ENCODE results near the gene SLC16A10. TPM values are rescaled to one million over a fixed set of nuclear protein-coding genes. Genes with fewer than 3 reads are reported as not detected.

Gene SLC16A10
- total RNA-seq, 2 donors from 2014 or later, result 8.7 to 13.8 TPM

DNA sequence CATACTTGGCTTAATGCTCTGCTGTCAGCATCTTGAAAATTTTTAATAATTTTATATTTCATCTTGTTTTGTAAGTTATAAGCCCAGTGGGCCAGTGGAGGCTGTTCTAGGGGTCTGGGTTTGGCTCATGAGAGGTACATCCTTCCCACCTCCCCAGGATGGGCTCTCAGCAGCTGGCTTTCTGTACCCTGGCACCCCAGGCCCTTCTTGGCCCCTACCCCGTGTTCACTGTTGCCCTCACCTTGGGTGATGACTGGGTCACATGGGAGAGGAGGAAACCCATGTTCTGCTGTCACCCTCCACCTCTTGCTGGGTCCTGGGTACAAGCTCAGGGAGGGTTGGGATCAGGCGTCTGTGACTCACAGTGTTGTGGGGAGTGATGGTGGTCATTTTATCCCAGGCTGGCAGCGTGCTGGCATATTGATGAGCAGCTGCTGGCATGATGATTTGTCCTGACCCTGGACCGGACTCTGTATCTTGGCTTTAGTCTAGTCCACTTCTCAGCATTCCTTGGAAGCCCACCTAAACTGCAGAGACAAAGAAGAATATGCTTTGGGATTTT is 34.6 kb downstream of the SLC16A10 start:
- Mint-ChIP-seq H3K27me3 (ENCODE audit: insufficient read depth) (no peaks in the 10 kb centered on the region), H3K27ac (no peak overlapping the region), H3K4me1 (peaks cover 7% of the 10 kb centered on the region), H3K9me3 (no peaks in the 10 kb centered on the region), H3K36me3 (ENCODE audit: low read depth) (no peaks in the 10 kb centered on the region), H3K4me3 (no peak overlapping the region)
- H3K9ac ChIP-seq (ENCODE audit: extremely low read depth, low read length, poor library complexity, severe bottlenecking), result no peak overlapping the region
- no peak overlapping the region for H3K27ac ChIP-seq (ENCODE audit: low read depth, low read length)
- H3K9me3 ChIP-seq (ENCODE audit: control insufficient read depth, low read length), result no peaks in the 10 kb centered on the region
- no peak for DNase-seq
- 92 to 93% methylated on average over 3 to 4 of the region's 4 CpGs for WGBS, 2 experiments (ENCODE audit: insufficient coverage in 1 of 2, insufficient read length in 1 of 2)
- no peak for TF ChIP-seq CTCF (conservative IDR thresholded peaks at IDR 0.05)
- no peaks in the 10 kb centered on the region for H3K36me3 ChIP-seq (ENCODE audit: control insufficient read depth, insufficient read depth, low read length)
- H3K4me3 ChIP-seq (ENCODE audit: low read length), result no peak overlapping the region
- no peaks in the 10 kb centered on the region for H3K27me3 ChIP-seq (ENCODE audit: control insufficient read depth, insufficient read depth, low read length, poor library complexity, severe bottlenecking)
- H3K4me1 ChIP-seq (ENCODE audit: control insufficient read depth, insufficient read depth, low read length), result peaks cover 7% of the 10 kb centered on the region

DNA sequence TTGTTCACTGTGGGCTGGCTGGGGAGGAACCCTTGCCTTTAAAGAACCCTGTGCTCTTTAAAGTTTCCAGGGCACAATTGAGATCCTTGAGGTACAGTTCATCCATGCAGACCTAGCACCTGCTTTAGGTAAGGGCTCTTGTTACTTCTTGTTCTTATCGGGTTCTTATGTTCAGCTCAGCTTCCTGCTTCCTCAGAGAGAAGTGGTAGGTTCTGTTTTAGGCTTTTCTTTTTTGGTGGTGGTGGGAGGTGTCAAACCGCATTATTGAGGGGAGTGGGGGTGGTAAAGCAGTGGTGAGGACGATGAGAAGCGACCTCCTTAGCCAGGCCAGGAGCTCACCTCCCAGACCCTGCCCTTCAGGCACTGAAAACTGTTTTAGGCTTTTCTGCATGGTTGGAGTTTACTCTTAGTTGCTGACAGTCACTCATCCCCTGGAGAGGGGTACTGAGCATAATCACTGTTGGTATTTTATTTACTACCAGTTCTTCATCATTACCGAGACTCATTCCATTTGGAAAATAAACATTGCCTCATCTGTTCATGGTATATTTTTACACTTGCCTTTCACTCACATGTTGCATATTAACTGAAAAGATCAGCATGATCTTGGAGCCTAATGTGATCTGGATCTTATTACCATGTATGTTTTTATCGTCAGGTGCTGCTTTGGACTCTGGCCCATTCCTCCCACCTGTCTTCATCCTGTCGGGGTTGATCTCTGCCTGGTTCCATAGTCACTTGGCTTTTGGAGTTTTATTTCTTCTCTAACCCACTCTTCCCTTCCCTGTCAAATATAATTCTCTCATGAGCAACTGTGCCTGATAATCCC is 35.4 kb downstream of the SLC16A10 start:
- 93 to 94% methylated on average over 2 to 7 of the region's 7 CpGs for WGBS, 2 experiments (ENCODE audit: insufficient coverage in 1 of 2, insufficient read length in 1 of 2)
- Histone ChIP-seq H3K9me3 (ENCODE audit: control insufficient read depth, low read length) (no peaks in the 10 kb centered on the region), H3K27ac (ENCODE audit: low read depth, low read length) (no peak overlapping the region), H3K4me1 (ENCODE audit: control insufficient read depth, insufficient read depth, low read length) (peaks cover 7% of the 10 kb centered on the region), H3K27me3 (ENCODE audit: control insufficient read depth, insufficient read depth, low read length, poor library complexity, severe bottlenecking) (no peaks in the 10 kb centered on the region), H3K36me3 (ENCODE audit: control insufficient read depth, insufficient read depth, low read length) (no peaks in the 10 kb centered on the region), H3K9ac (ENCODE audit: extremely low read depth, low read length, poor library complexity, severe bottlenecking) (no peak overlapping the region), H3K4me3 (ENCODE audit: low read length) (no peak overlapping the region)
- peaks cover 14% of the 10 kb centered on the region for H3K4me1 Mint-ChIP-seq
- no peaks in the 10 kb centered on the region for H3K36me3 Mint-ChIP-seq (ENCODE audit: low read depth)
- TF ChIP-seq CTCF (conservative IDR thresholded peaks at IDR 0.05), result no peak
- no peak for DNase-seq
- no peak overlapping the region for H3K4me3 Mint-ChIP-seq
- no peak overlapping the region for H3K27ac Mint-ChIP-seq
- H3K9me3 Mint-ChIP-seq, result no peaks in the 10 kb centered on the region
- H3K27me3 Mint-ChIP-seq (ENCODE audit: insufficient read depth), result no peaks in the 10 kb centered on the region

- 96 to 97% methylated on average over 4 of the region's 4 CpGs for WGBS, 2 experiments (ENCODE audit: insufficient coverage in 1 of 2, insufficient read length in 1 of 2)
- no peak for DNase-seq
- Mint-ChIP-seq H3K4me3 (no peak overlapping the region), H3K4me1 (peaks cover 17% of the 10 kb centered on the region), H3K27me3 (ENCODE audit: insufficient read depth) (no peaks in the 10 kb centered on the region), H3K27ac (no peak overlapping the region), H3K36me3 (ENCODE audit: low read depth) (no peaks in the 10 kb centered on the region), H3K9me3 (no peaks in the 10 kb centered on the region)
- Histone ChIP-seq H3K4me3 (ENCODE audit: low read length) (no peak overlapping the region), H3K36me3 (ENCODE audit: control insufficient read depth, insufficient read depth, low read length) (no peaks in the 10 kb centered on the region), H3K9me3 (ENCODE audit: control insufficient read depth, low read length) (no peaks in the 10 kb centered on the region), H3K4me1 (ENCODE audit: control insufficient read depth, insufficient read depth, low read length) (peaks cover 7% of the 10 kb centered on the region), H3K27me3 (ENCODE audit: control insufficient read depth, insufficient read depth, low read length, poor library complexity, severe bottlenecking) (no peaks in the 10 kb centered on the region), H3K27ac (ENCODE audit: low read depth, low read length) (no peak overlapping the region), H3K9ac (ENCODE audit: extremely low read depth, low read length, poor library complexity, severe bottlenecking) (no peak overlapping the region)
- TF ChIP-seq CTCF (conservative IDR thresholded peaks at IDR 0.05), result no peak
Measured at GRCh38 chr6:111124406-111124805, 37.1 kb downstream of the SLC16A10 start.
